ENCODE measurements around the gene APBB2.
A peak's percentile ranks its signal among the peaks of the same experiment; 100 is the strongest.

The APBB2 gene

DNA sequence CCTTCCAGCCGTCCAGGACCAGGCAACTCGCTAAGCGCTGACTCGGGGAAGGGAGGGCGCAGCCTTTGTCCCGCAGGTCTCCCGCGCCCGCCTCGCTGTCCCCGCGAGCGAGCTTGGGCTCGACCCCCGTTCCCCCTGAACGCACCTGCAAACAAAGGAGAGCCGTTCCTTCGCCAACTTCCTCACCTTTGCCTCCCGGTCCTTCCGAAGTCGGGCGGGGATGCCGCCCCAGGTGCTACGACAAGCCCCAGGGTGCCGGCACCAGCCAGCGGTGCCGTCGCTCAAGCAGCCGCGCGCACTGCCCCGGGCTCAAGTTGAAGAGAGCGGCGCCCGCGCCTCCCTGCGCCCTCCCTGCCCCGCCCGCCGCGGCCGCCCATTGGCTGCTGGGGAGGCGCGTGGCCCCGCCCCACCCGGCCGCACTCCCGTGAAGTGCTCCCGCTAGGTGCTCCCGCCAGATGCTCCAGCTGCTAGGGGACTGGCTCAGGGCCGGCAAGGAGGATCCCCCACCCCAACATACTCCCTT, 357.4 kb downstream of the APBB2 start:
- Histone ChIP-seq H3K27ac (ENCODE audit: low read depth, low read length, poor library complexity, severe bottlenecking) (no peak overlapping the region), H3K79me2 (ENCODE audit: insufficient read depth, low read length) (no peaks in the 10 kb centered on the region), H3K27me3 (ENCODE audit: insufficient read depth, low read length) (0 out of 2 replicates have a peak, but pooled peaks cover 11% of the 10 kb centered on the region), H4K20me1 (ENCODE audit: insufficient read depth, low read length) (no peaks in the 10 kb centered on the region), H3K9ac (ENCODE audit: low read length) (no peak overlapping the region; the same call in 1 of the 2 replicates), H3K36me3 (ENCODE audit: insufficient read depth, low read length) (no peaks in the 10 kb centered on the region), H2AFZ (ENCODE audit: low read length) (no peak overlapping the region), H3F3A (ENCODE audit: insufficient read depth, low read length) (no peaks in the 10 kb centered on the region), H3K4me1 (ENCODE audit: insufficient read depth, low read length, severe bottlenecking) (peaks cover 7% of the 10 kb centered on the region), H3K4me2 (ENCODE audit: low read length) (peak overlapping the region; percentile 62), H3K4me3 (ENCODE audit: low read depth, low read length, poor library complexity, severe bottlenecking) (peak overlapping the region; percentile 44), H3K9me3 (ENCODE audit: low read length) (no peaks in the 10 kb centered on the region), H3K9me2 (ENCODE audit: low read depth, low read length) (no peaks in the 10 kb centered on the region)
- no peak for TF ChIP-seq EZH2 (IDR thresholded peaks at IDR 0.05; ENCODE audit: borderline replicate concordance, low read length)
- TF ChIP-seq, protein P1, sequence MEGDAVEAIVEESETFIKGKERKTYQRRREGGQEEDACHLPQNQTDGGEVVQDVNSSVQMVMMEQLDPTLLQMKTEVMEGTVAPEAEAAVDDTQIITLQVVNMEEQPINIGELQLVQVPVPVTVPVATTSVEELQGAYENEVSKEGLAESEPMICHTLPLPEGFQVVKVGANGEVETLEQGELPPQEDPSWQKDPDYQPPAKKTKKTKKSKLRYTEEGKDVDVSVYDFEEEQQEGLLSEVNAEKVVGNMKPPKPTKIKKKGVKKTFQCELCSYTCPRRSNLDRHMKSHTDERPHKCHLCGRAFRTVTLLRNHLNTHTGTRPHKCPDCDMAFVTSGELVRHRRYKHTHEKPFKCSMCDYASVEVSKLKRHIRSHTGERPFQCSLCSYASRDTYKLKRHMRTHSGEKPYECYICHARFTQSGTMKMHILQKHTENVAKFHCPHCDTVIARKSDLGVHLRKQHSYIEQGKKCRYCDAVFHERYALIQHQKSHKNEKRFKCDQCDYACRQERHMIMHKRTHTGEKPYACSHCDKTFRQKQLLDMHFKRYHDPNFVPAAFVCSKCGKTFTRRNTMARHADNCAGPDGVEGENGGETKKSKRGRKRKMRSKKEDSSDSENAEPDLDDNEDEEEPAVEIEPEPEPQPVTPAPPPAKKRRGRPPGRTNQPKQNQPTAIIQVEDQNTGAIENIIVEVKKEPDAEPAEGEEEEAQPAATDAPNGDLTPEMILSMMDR (IDR thresholded peaks at IDR 0.05; ENCODE audit: low read length) = no peak

DNA sequence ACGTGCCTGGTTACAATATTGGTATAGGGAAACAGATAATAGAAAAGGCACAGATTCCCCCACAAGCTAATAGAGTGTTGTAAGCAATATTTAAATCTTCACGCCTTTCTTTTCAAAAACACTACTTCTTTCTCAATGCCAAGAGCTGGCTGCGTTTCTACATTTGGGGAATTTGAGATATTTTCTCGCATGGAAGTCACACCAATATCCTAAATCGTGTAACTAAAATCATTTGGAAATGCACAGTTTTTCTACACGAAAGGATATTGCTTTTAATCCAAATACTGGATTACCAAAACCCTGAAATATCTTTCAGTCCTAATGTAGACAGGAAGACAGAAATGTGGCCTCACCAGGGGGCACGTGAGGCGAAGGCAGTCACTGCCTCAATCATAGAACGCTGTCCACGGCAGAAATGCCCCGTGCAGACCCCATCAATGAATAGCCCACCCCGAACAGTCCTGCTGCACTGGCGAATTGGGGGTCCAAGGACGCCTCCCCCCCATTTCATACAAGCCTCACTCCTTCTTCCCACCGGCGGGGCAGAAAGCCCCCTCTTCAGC, 358.0 kb downstream of the APBB2 start:
- no peaks in the 10 kb centered on the region for H3K36me3 ChIP-seq (ENCODE audit: insufficient read depth, low read length)
- no peaks in the 10 kb centered on the region for H3K9me3 ChIP-seq (ENCODE audit: low read length)
- H2AFZ ChIP-seq (ENCODE audit: low read length) = no peak overlapping the region
- H3K4me1 ChIP-seq (ENCODE audit: insufficient read depth, low read length, severe bottlenecking) = peaks cover 7% of the 10 kb centered on the region
- H3K27me3 ChIP-seq (ENCODE audit: insufficient read depth, low read length) = 0 out of 2 replicates have a peak, but pooled peaks cover 11% of the 10 kb centered on the region
- H3K9me2 ChIP-seq (ENCODE audit: low read depth, low read length) = no peaks in the 10 kb centered on the region
- H3K9ac ChIP-seq (ENCODE audit: low read length) = no peak overlapping the region; the same call in 1 of the 2 replicates
- no peaks in the 10 kb centered on the region for H4K20me1 ChIP-seq (ENCODE audit: insufficient read depth, low read length)
- H3K4me3 ChIP-seq (ENCODE audit: low read depth, low read length, poor library complexity, severe bottlenecking) = peak overlapping the region; percentile 44
- H3K27ac ChIP-seq (ENCODE audit: low read depth, low read length, poor library complexity, severe bottlenecking) = no peak overlapping the region
- no peaks in the 10 kb centered on the region for H3F3A ChIP-seq (ENCODE audit: insufficient read depth, low read length)
- H3K79me2 ChIP-seq (ENCODE audit: insufficient read depth, low read length) = no peaks in the 10 kb centered on the region
- TF ChIP-seq, protein P1 (IDR thresholded peaks at IDR 0.05; ENCODE audit: low read length) = no peak
- TF ChIP-seq EZH2 (IDR thresholded peaks at IDR 0.05; ENCODE audit: borderline replicate concordance, low read length) = no peak
- H3K4me2 ChIP-seq (ENCODE audit: low read length) = peak overlapping the region; percentile 62

DNA sequence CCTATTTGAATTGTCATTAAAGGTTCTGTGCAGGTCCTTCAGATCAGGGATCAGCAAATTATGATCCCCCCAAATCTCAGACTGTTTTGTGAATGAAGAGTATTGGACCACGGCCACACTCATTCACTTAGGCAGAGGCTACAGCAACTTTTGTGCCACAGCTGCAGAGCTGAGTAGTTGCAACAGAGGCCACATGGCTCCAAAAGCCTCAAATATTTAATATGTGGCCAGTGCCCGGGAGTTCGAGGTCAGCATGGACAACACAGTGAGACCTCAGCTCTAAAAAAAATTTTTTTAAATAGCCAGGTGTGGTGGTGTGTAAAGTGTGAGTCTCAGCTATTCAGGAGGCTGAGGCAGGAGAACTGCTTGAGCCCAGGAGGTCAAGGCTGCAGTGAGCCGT, 363.8 kb downstream of the APBB2 start:
- TF ChIP-seq EZH2 (IDR thresholded peaks at IDR 0.05; ENCODE audit: borderline replicate concordance, low read length) = no peak
- TF ChIP-seq, protein P1 (IDR thresholded peaks at IDR 0.05; ENCODE audit: low read length) = no peak
- no peaks in the 10 kb centered on the region for H3K36me3 ChIP-seq (ENCODE audit: insufficient read depth, low read length)
- H3K9me3 ChIP-seq (ENCODE audit: low read length) = no peaks in the 10 kb centered on the region
- 0 out of 2 replicates have a peak, but pooled peaks cover 4% of the 10 kb centered on the region for H3K27me3 ChIP-seq (ENCODE audit: insufficient read depth, low read length)
- H3K4me2 ChIP-seq (ENCODE audit: low read length) = no peak overlapping the region
- no peaks in the 10 kb centered on the region for H3K9me2 ChIP-seq (ENCODE audit: low read depth, low read length)
- no peak overlapping the region for H2AFZ ChIP-seq (ENCODE audit: low read length)
- no peaks in the 10 kb centered on the region for H3K79me2 ChIP-seq (ENCODE audit: insufficient read depth, low read length)
- no peak overlapping the region for H3K4me3 ChIP-seq (ENCODE audit: low read depth, low read length, poor library complexity, severe bottlenecking)
- no peaks in the 10 kb centered on the region for H3K4me1 ChIP-seq (ENCODE audit: insufficient read depth, low read length, severe bottlenecking)
- H4K20me1 ChIP-seq (ENCODE audit: insufficient read depth, low read length) = no peaks in the 10 kb centered on the region
- H3K27ac ChIP-seq (ENCODE audit: low read depth, low read length, poor library complexity, severe bottlenecking) = no peak overlapping the region
- H3K9ac ChIP-seq (ENCODE audit: low read length) = no peak overlapping the region
- no peaks in the 10 kb centered on the region for H3F3A ChIP-seq (ENCODE audit: insufficient read depth, low read length)

Data from OCI-LY1 (cell line).